Stomach (tissue), 9 donors: ENCODE data around the gene FRMD8. TPM values are rescaled to one million over a fixed set of nuclear protein-coding genes. Genes with fewer than 3 reads are reported as not detected.

Experiments used
- DNase-seq, 2 donors: peaks; one replicate each; pipeline versions ENCODE4 v3.0.0 to v3.0.0-alpha.2; 2013 to 2019
- H3K27ac ChIP-seq, 5 donors: fragments of 200-600 bp in 4 of 5; sonication (generic) in 4 of 5; one replicate each; pipeline ENCODE4 v1.5.1; 2013 to 2019; ENCODE audit warnings: mild to moderate bottlenecking in 1 of 5, moderate library complexity in 1 of 5
- H3K27me3 ChIP-seq, 3 donors: fragments of 200-600 bp; sonication (generic); one replicate each; pipeline ENCODE4 v1.5.1; 2017 to 2019; ENCODE audit warnings: mixed run types in 1 of 3
- H3K36me3 ChIP-seq, 4 donors: fragments of 200-600 bp; sonication (generic); 1 replicate in 3 of 4; 2 replicates in 1 of 4; pipeline ENCODE4 v1.5.1; 2016 to 2019
- H3K4me1 ChIP-seq, 4 donors: fragments of 200-600 bp; sonication (generic); one replicate each; pipeline ENCODE4 v1.5.1; 2016 to 2019
- H3K4me3 ChIP-seq, 4 donors: fragments of 200-600 bp; sonication (generic) in 3 of 4; one replicate each; pipeline ENCODE4 v1.5.1; 2016 to 2019; ENCODE audit warnings: mild to moderate bottlenecking in 1 of 4
- H3K9me3 ChIP-seq, 4 donors: fragments of 200-600 bp; sonication (generic); one replicate each; pipeline ENCODE4 v1.5.1; 2016 to 2019
- EP300 ChIP-seq: sonication (generic); formaldehyde crosslinking; IDR thresholded peaks from one replicate; pipeline ENCODE4 v1.6.1; 2017; ENCODE audit warnings: antibody characterized with exemption
- POLR2A ChIP-seq, 4 donors: fragments of 450-650 bp; IDR thresholded peaks; one replicate each; pipeline ENCODE4 v1.6.1; 2016; ENCODE audit warnings: antibody characterized with exemption in 4 of 4, control low read depth in 2 of 4, mild to moderate bottlenecking in 1 of 4, moderate library complexity in 1 of 4
- POLR2AphosphoS5 ChIP-seq, 3 donors: sonication (generic); formaldehyde crosslinking; IDR thresholded peaks; one replicate each; pipeline ENCODE4 v1.6.1; 2016; ENCODE audit warnings: antibody characterized with exemption in 3 of 3
- WGBS, 5 donors: extraction: QIAGEN DNeasy Blood & Tissue Kit in 3 of 5; methylation state at CpG; one replicate each; pipeline versions ENCODE4 v1.1.5 to v1.1.7; 2013 to 2018; 5-methylcytosine and 5-hydroxymethylcytosine counted together
- intact Hi-C: fragments of 100-400 bp; cut with DNase I; formaldehyde crosslinking; loops from one replicate; pipeline ENCODE4 v1.15.1; 2023; ENCODE audit warnings: low total_unique reads
- polyA plus RNA-seq, 3 donors: library from polyadenylated mRNA; stranded (reverse); fragments of 200-250 nt; gene quantifications; one replicate each; pipeline ENCODE4 v1.2.3, GENCODE V29; 2013
- total RNA-seq, 5 donors: library from RNA; depleted of rRNA; stranded (reverse); fragments of >200 nt; gene quantifications; one replicate each; pipeline versions ENCODE4 v1.1.0 to v1.2.3, GENCODE V29; 2014 to 2016
- TF ChIP-seq, protein P1 (sequence below), 7 experiments: fragments of 450-650 bp in 4 of 7; fragments of 200-600 bp in 3 of 7; sonication (generic) in 3 of 7; IDR thresholded peaks; one replicate each; pipeline ENCODE4 v1.5.1; 2016 to 2019; ENCODE audit warnings: antibody characterized with exemption in 7 of 7, control low read depth in 2 of 7, mild to moderate bottlenecking in 1 of 7
- donor health status: healthy with polysubstance abuse.
- donor health status: Bipolar disorder and iron deficiency.
- donor health status: healthy.

FRMD8 gene
- total and polyA plus RNA-seq, 8 donors, result 9.3 to 340 (median 20.8) TPM

DNA sequence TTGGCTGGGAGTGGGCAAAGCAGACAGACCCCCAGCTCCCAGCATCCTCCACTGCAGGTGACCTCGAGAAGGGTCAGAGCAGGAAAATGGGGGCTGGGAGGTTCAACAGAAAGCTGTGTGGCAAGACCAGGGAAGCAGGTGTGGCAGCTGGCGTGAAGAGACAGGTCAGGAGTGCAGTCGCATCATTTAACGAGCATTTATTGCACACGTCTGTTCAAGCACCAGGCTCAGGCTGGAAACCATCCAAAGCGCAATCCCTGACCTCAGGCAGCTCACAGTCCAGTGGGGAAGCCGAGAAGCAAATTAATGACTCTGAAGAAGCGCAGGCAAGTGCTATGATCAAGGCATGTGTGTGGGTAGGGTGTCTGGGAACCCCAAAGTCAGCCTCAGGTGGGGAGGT, 11.4 kb upstream of the FRMD8 start:
- H3K36me3 ChIP-seq, result no peaks in the 10 kb centered on the region
- no peak overlapping the region for H3K4me3 ChIP-seq
- H3K27me3 ChIP-seq, result no peaks in the 10 kb centered on the region
- TF ChIP-seq POLR2A (IDR thresholded peaks at IDR 0.05) (no peak), POLR2AphosphoS5 (IDR thresholded peaks at IDR 0.05) (no peak), EP300 (no peak)
- TF ChIP-seq, protein P1, sequence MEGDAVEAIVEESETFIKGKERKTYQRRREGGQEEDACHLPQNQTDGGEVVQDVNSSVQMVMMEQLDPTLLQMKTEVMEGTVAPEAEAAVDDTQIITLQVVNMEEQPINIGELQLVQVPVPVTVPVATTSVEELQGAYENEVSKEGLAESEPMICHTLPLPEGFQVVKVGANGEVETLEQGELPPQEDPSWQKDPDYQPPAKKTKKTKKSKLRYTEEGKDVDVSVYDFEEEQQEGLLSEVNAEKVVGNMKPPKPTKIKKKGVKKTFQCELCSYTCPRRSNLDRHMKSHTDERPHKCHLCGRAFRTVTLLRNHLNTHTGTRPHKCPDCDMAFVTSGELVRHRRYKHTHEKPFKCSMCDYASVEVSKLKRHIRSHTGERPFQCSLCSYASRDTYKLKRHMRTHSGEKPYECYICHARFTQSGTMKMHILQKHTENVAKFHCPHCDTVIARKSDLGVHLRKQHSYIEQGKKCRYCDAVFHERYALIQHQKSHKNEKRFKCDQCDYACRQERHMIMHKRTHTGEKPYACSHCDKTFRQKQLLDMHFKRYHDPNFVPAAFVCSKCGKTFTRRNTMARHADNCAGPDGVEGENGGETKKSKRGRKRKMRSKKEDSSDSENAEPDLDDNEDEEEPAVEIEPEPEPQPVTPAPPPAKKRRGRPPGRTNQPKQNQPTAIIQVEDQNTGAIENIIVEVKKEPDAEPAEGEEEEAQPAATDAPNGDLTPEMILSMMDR (IDR thresholded peaks at IDR 0.05), result no peak
- 87 to 90% (median 90%) methylated on average over 8 of the region's 8 CpGs for WGBS, 5 donors
- intact Hi-C loops, result no loop called here
- H3K27ac ChIP-seq, result no peak overlapping the region
- peaks cover 0 to 36% (median 18%) of the 10 kb centered on the region in 4 donors for H3K4me1 ChIP-seq
- DNase-seq, result no peak
- no peaks in the 10 kb centered on the region for H3K9me3 ChIP-seq

DNA sequence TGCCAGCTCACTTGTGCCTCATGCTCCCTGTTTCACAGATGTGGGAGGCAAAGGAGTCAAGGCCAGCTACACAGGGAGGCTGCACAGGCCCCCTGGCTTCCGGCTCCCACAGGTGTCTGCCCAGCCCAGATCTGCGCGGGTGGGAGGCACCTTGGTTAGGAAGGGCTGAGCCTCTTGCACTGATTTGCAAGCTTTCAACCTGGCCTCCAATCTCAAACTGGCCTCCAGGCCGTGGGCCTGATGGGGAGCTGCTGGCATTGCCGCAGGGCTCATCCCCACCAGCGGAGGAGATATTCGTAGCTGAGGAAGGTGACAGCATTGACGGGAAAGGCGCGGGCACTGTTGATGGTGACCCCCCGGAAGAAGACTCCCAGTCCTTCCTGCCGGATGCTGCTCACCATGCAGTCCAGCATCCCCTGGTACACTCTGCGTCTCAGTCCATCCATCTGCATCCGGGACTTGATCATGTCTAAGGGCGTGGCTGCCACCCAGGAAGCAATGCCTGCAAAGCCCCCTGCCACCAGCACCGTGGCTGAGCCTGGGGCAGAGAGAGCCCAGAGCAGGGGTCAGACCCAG, 10.2 kb upstream of the FRMD8 start:
- H3K4me1 ChIP-seq, result peaks cover 4 to 39% (median 21%) of the 10 kb centered on the region in 4 donors
- no peaks in the 10 kb centered on the region for H3K36me3 ChIP-seq
- no peaks in the 10 kb centered on the region for H3K9me3 ChIP-seq
- H3K27me3 ChIP-seq, result no peaks in the 10 kb centered on the region
- 82 to 90% (median 87%) methylated on average over 11 to 16 of the region's 16 CpGs for WGBS, 5 donors
- intact Hi-C loops, result no loop called here
- no peak for DNase-seq
- no peak overlapping the region for H3K4me3 ChIP-seq
- H3K27ac ChIP-seq, result no peak overlapping the region
- TF ChIP-seq EP300 (no peak), POLR2A (IDR thresholded peaks at IDR 0.05) (no peak), POLR2AphosphoS5 (IDR thresholded peaks at IDR 0.05) (no peak)
- TF ChIP-seq, protein P1 (IDR thresholded peaks at IDR 0.05), result no peak

DNA sequence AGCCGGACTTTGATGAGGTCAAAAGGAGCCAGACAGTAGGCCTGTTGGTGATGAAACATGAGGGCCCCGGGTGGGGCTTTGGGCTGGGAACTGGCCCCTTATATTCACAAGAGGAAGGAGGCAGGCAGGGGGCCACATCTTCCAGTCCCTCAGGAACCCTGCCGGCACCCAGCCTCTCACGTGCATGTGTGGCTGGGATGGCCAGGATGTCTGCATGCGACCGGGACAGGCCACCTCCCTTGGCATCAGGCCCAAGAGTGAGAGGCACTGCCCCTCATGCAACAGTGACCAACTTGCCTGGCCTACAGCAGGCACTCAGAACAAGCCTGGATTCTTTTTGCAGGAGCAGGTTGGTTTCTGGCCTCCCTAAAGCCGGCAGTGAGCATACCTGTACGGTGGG, 9.4 kb upstream of the FRMD8 start:
- TF ChIP-seq, protein P1 (IDR thresholded peaks at IDR 0.05), result no peak
- TF ChIP-seq EP300 (no peak), POLR2A (IDR thresholded peaks at IDR 0.05) (no peak), POLR2AphosphoS5 (IDR thresholded peaks at IDR 0.05) (no peak)
- no peak for DNase-seq
- H3K27ac ChIP-seq, result no peak overlapping the region
- H3K9me3 ChIP-seq, result no peaks in the 10 kb centered on the region
- peaks cover 12 to 39% (median 24%) of the 10 kb centered on the region in 4 donors for H3K4me1 ChIP-seq
- no peak overlapping the region for H3K4me3 ChIP-seq
- H3K36me3 ChIP-seq, result no peaks in the 10 kb centered on the region
- no peaks in the 10 kb centered on the region for H3K27me3 ChIP-seq
- intact Hi-C loops, result no loop called here
- WGBS, 5 donors, result 68 to 83% (median 80%) methylated on average over 7 to 8 of the region's 8 CpGs

DNA sequence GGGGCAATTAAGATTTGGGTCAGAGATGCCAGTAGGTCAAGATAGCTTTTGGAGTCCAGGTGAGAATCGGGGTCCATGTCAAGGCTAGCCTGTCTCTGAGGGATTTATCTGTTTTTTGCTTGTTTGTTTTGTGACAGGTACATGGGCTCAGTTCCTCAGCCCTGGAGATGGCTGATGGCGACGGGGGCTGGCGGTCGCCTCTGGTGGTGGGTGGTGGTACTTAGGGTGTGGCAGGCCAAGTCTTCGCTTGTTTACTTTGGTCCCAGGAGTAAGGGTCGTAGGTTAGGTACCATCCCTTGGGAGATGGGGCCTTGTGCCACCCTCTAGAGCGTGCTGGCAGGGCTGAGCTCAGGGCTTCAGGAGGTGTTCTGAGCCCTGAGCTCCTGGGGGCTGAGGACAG, 8.7 kb upstream of the FRMD8 start:
- no peaks in the 10 kb centered on the region for H3K9me3 ChIP-seq
- intact Hi-C loops, result no loop called here
- TF ChIP-seq POLR2AphosphoS5 (IDR thresholded peaks at IDR 0.05), result no peak
- TF ChIP-seq EP300, result no peak
- TF ChIP-seq POLR2A (IDR thresholded peaks at IDR 0.05), result no peak
- TF ChIP-seq, protein P1 (IDR thresholded peaks at IDR 0.05), result no peak
- H3K27ac ChIP-seq, result no peak overlapping the region
- no peaks in the 10 kb centered on the region for H3K27me3 ChIP-seq
- WGBS, 5 donors, result 77 to 92% (median 88%) methylated on average over 6 to 8 of the region's 8 CpGs
- H3K4me1 ChIP-seq, result peaks cover 17 to 44% (median 31%) of the 10 kb centered on the region in 4 donors
- no peak for DNase-seq
- no peaks in the 10 kb centered on the region for H3K36me3 ChIP-seq
- no peak overlapping the region for H3K4me3 ChIP-seq
